Stimulated activated CD8-positive, alpha-beta memory T cell treated with anti-CD3 and anti-CD28 coated beads, Interleukin-7, amount 100 ng/mL, for 24 hours (primary cell): ENCODE data around the gene C11orf21.

ENCODE experiments used
- DNase-seq: peaks from one replicate; pipeline ENCODE4 v3.0.0-alpha.2; 2020; ENCODE audit warnings: low read depth

The C11orf21 gene

GRCh38 chr11:2271077-2271326, 30.7 kb downstream of the C11orf21 start:
- no peak for DNase-seq

DNA sequence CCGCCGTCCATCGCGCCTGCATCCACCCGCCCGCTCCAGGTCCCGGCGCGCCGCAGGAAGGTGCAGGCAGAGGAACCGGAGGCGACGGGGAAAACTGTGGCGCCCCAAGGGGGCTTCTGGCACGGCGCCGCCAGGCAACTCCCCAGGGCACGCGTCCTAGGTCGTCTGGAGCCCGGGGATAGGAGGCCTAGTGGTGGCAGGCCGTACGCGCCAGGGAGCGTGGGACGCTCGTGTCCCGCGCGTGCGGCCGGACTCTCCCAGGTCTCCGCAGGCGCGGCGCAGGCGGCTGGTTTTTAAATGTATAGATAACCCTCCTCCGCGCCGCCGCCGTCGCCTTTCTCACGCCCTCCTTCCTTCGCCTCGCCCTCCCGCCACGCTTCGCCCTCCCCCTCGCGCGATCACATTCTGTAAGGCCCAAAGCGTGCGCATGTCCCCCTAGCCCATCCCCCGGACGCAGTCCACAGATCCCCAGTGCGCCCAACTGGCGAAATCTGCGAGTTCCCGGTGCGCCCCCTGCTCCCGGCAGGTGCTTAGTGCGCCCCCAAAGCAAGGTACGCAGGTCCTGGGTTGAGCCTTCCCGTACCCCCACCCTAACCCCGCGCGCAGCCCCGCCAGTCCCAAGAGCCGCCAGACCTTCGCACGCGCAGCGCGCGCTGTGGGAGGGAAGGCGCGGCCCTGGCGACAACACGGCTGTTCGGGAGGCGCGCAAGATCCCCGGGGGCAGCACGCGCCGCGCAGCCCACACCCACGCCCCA, 31.2 kb downstream of the C11orf21 start, which contains the start of gene ASCL2:
Gene ASCL2 (minus strand): TSS at position 267 of the 755 bp plus-strand sequence. CDS start 256 bp downstream, at position 11.
- no peak for DNase-seq

DNA sequence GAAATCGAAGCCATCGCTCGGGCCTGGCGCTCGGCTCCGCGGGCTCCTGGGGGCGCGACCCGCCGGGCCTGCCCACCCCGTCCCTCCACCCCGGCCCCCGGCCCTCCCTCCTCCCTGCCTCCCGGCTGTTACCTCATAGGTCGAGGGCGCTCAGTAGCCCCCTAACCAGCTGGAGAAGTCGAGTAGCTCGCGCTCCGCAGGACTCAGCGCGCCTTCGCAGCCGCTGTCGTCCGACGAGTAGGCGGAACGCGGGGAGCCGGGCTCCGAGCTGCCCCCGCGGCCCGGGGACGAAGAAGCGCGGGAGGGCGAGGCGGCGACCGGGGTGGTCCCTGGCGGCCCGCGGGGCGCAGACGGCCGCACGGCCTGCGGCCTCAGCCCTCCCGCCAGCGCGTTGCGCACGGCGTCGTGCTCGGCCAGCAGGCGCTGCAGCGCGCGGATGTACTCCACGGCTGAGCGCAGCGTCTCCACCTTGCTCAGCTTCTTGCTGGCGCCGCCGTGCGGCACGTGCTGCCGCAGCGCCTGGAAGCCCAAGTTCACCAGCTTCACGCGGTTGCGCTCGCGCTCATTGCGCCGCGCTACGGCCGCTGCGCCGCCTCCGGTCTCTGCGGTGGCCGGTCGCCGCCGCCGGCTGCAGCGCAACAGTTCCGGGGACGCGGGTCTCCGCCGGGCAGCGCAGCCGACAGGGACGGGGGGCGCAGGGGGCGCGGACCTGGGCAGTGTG, 32.0 kb downstream of the C11orf21 start:
- DNase-seq = no peak

DNA sequence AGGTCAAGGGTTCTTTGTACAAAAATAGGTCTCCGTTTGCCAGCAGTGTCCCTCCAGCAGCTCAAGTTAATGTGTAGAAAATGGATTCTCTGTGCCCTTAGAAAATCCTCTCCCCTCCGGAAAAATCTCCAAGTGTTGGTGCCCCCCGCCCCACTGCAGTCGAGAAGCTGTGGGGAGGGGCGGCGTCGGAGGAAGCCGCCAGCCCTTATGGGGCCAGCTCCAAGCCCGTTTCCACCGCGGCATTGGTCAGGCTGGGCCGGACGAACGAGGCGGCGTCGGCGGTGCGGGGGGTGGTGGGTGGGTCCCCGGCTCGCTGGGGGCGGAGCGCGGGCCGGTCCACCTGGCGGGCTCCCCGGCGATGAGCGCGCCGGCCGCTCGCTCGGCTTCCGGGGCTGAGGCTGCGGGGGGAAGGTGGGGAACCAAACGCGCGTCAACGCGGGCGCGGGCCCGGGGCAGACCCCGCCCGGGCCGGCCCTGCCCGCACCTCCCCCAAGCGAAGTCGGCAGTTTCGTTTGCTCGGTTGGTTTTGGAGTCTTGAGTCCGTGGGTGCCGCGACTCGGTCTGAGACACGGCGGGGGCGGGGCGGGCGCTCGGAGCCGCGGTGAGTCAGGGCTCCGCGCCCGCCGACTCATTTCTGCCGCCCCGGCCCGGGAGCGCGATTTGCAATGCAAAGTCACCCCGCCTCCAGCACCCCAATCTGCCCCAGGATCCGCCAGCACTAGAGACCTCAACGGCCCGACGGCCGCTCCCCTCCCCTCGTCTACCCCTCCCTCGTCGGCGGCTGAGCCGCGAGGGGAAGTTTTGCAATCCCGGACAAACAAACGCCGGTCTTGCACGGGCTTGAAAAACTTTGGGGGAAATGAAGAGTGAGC, 32.8 kb downstream of the C11orf21 start:
- DNase-seq = peak; percentile 62

DNA sequence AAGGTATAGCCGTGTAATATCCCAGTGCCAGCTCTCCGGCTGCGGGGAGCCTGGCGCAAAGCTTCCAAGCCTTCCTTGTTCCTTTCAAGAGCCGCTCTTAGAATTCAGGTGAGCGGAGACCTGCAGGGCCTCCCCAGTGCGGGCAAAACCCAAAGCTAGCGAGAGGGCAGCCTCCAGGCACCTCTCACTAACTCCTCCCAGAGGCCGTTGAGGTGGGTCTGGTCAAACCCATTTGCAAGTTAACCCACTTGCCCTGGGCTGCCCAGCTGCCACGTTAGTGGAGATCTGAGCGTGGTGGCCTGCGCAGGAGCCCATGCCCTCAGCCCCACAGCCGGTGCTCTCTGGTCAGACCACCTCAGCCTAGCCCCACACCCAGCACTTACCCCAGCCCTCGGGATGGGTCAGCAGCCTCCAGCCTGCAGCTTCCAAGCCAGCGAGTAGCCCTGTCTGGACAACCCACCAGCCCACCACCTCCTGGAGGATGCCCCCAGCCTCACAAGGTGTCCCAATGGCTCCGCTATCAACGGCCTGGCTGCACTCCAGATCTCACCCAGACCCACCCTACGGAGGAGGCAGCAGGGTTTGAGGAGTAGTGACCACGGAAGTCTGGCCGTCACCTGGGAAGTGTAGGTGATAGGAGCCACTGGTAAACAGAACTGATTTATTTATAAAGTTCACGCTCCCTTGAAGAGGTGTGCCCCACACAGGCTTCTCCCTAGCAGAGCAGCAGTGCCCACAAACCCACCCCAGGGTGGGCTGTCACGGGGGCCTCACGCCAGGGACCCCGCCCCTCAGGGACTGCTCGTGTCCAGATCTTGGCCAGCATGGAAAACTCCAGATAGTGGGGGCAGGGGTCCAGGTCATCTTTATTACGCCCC, 33.6 kb downstream of the C11orf21 start:
- no peak for DNase-seq

DNA sequence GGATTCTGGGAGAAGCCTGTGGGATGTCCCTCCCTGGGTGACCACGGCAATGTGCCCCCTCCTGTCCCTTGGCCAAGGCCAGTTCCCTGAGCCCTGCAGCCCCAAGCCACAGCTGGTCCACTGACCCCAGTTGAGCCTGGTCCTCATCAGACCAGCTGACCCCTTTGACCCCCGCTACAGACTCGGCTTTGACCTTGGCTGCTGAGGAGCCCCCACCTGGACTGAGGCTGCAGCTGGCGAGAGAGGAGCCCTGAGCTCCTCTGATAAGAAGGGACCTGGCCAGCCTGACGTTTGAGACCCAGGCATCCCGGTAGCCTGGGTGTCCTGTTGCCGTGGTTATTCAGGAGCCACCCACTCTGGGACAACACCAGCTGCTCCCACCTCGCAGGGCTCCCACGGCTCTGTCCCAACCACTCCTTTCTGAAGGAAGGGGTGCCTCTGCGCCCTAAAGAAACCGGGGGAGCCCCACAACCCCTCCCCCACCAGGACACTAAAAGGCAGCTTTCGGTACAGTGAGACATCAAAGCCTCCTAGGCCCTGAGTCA, 34.3 kb downstream of the C11orf21 start:
- DNase-seq = no peak

- DNase-seq = no peak
Measured at GRCh38 chr11:2266586-2267305, 35.0 kb downstream of the C11orf21 start.

- no peak for DNase-seq
Measured at GRCh38 chr11:2265854-2266585, 35.7 kb downstream of the C11orf21 start.

DNA sequence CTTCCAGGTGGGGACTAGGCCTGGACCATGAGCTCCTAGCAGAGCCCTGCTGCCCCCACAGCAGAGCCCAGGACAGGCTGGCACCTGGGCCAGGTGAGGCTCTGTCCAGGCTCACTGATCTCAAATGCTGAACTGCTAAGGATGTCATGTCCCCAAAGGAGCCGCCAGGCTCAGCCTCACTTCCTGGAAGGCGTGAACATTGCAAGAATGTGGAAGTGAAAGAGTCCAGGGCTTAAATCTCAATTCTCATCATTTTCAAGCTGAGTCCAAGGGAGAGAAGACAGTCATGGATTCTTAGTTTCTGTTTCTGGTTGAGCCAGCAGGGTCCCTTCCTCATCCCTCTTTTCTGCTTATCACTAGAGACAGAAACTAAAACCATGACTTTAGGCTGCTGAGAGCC, 36.3 kb downstream of the C11orf21 start:
- DNase-seq = no peak

GRCh38 chr11:2264366-2265053, 37.2 kb downstream of the C11orf21 start:
- DNase-seq = no peak

DNA sequence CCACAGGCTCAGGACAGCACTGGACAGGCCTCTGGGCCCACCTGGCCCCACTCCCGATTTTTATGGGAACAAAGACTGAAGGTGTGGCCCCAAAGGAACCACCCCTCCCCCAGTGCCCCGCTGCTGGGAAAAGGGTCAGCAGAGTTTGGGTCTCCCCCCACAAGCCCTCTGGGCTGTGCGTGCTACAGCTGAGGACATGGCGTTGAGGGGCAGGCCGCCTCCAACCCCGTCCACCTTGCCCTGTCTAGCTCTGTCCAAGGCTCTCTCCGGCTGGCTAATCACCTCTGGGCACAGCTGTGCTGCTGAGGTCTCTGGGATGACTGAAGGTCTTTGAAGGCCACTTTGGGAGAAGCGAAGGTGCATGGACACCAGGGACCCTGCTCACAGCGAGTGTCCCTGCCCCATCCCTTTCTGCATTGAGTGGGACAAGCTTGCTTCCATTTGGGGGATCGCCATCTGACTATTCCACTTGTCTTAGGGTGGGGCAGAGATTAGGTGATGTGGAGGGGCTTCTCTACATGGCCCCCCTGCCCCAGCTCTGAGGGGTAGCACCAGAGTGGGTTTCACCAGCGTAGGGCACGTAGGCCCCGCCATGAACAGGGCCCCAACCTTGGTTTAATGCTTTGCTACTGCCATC, 37.9 kb downstream of the C11orf21 start:
- DNase-seq = no peak

DNA sequence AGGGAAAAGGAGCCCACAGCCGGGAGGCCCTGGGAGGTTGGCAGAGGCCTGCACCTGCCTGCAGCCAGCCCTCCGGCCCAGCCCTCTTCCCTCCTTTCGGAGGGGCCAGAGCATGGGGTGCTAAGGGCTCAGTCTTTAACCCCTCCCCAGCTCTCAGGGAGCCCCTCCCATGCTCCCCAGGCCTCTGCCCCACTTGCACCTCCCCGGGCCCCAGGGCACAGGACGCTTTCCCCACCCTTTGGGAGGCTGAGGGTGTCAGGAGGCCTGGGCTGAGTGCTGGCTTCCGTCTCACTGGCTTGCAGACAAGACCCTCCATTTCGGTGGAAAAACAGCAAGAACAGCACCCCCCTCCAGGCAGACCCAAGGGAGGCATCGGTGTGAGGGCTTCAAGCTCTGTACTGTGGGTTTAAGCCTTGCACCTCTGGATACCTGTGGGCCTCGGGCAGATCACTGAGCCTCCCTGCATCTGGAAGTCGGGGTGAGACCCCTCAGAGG, 38.6 kb downstream of the C11orf21 start:
- no peak for DNase-seq

DNA sequence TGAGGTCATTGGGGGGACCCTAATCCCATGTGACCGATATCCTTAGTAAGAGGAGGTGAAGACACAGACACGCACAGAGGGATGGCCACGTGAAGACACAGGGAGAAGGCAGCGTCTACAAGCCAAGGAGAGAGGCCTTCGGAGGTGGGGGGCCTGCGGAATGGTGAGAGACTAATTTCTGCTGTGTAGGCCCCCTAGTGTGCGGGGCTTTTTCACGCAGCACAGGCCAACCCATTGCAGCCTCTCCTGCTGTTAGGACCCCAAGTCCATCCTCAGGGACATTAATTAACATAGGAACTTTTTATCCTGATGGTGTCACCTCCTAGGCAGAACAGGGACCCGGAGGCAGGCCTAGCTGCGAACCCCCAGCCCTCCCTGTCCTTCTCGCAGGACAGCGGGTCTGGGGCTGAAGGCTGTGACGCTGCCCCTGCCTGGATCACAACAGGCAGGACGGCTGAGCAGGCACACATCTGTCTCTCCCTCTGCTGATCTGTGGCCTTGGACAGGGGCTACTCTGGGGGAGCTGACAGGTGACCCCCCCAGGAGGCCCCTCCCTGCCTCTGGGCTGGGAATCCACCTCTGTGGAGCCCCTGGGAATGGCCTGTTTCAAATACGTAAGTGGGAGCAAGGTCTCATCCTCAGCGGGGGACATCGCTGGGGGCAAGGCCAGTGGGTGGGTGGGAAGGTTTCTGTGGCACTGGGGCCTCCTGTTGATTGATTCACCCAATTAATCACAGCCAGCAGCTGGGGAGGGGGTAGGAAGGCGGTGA, 39.2 kb downstream of the C11orf21 start:
- DNase-seq = no peak

DNA sequence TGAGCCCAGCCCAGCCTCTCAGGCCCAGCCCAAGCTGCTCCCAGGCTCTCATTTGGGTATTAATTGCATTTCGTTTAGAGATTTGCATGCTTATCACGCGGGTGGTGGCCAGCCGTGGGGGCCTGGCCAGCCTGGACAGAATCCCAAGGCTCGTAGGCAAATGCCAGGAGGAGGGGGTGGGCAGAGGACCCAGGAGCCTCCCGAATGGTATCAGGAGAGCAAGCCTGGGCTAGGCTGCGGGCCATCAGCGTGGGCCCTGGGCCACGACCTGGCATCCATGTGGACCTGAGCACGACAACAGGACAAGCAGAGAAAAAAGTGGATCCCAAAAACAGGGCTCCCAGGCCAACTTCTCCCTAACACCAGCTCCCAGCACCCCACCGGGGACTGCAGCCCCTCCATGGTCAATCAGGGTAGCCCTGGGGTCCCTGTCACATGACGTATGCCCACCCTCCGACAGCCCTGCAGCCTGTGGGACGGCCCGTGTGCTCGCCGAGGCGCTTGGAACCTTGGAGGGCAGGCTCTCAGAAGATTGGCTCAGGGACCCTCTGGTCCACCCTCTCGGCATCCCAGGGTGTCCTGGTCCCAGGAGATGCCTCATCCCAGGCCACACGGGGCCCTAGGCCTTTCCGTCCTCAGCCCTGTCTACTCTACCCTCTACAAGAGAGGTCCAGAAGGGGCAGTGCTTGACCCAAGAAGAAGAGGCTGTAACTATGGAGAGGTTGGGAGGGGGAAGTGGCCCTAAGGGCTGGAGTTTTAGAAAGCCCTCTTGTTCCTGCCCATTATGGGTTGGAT, 40.1 kb downstream of the C11orf21 start:
- DNase-seq = no peak

- DNase-seq = no peak
Measured at GRCh38 chr11:2260491-2261364, 41.0 kb downstream of the C11orf21 start.

GRCh38 chr11:2259897-2260451, 41.7 kb downstream of the C11orf21 start:
- DNase-seq = no peak
